OCI-LY1 (cell line): ENCODE measurements around the gene ME3.

ENCODE experiments used
- CTCF ChIP-seq: fragments of 200-600 bp; sonication (generic), shearing (Covaris generic); IDR thresholded peaks from 2 replicates; pipeline ENCODE4 v1.5.1; 2017; ENCODE audit warnings: mild to moderate bottlenecking, antibody characterized with exemption, low read length, moderate library complexity, mixed read lengths
- EZH2 ChIP-seq: fragments of 200-600 bp; sonication (generic), shearing (Covaris generic); IDR thresholded peaks from 2 replicates; pipeline ENCODE4 v1.8.0; 2017; ENCODE audit warnings: borderline replicate concordance, mixed run types, mild to moderate bottlenecking, antibody characterized with exemption, low read length, moderate library complexity, mixed read lengths

GRCh38 chr11:86456075-86456939 is 216.1 kb downstream of the ME3 start:
- TF ChIP-seq CTCF (peak; percentile 97), EZH2 (no peak)
